ENCODE results near the gene CCNY. TPM values are rescaled to one million over a fixed set of nuclear protein-coding genes. Genes with fewer than 3 reads are reported as not detected.

CCNY gene
- total RNA-seq, 1 experiment from 2014 or later, result 51.9 TPM

- TF ChIP-seq REST (IDR thresholded peaks at IDR 0.05; ENCODE audit: insufficient read depth in 1 of 2, low read depth in 2 of 2, low read length in 1 of 2) (no peak), POLR2AphosphoS5 (IDR thresholded peaks at IDR 0.05; ENCODE audit: low read depth, low read length) (no peak), SIN3A (IDR thresholded peaks at IDR 0.05; ENCODE audit: borderline replicate concordance, insufficient read depth, low read depth, low read length) (no peak)
- DNase-seq (ENCODE audit: low read depth, low spot score) (no peak), ATAC-seq (no peak)
- CTCF ChIA-PET, result no interaction called here
- Histone ChIP-seq H3K27ac (ENCODE audit: low read length) (no peak overlapping the region), H3K36me3 (ENCODE audit: control insufficient read depth, insufficient read depth, low read length) (no peaks in the 10 kb centered on the region), H3K27me3 (ENCODE audit: control insufficient read depth, insufficient read depth, low read length) (no peaks in the 10 kb centered on the region), H3K9me3 (ENCODE audit: control insufficient read depth, insufficient read depth, low read depth, low read length) (no peaks in the 10 kb centered on the region), H3K4me1 (ENCODE audit: control insufficient read depth, insufficient read depth, low read length) (peaks cover 19% of the 10 kb centered on the region), H3K4me3 (ENCODE audit: low read depth in 2 of 2, low read length in 2 of 2) (no peak overlapping the region)
- POLR2A ChIA-PET, result no interaction called here
- no TSS peak for BruUV-seq (replicated peaks)
- in situ Hi-C loops (cut with HindIII; ENCODE audit: low pct_unique_long_range_greater_than_20kb, low sequenced_read_pairs), result no loop called here
- intact Hi-C loops (cut with micrococcal nuclease; ENCODE audit: unreplicated experiment), result loop anchor here (10.0 kb wide), 1 partner anchor 99 kb away; no protein-coding TSS in a partner anchor
These were observed 7.4 kb downstream of the CCNY start for GRCh38 chr10:35343739-35344138.

- TF ChIP-seq REST (IDR thresholded peaks at IDR 0.05; ENCODE audit: insufficient read depth in 1 of 2, low read depth in 2 of 2, low read length in 1 of 2) (no peak), SIN3A (IDR thresholded peaks at IDR 0.05; ENCODE audit: borderline replicate concordance, insufficient read depth, low read depth, low read length) (no peak), TCF7L2 (IDR thresholded peaks at IDR 0.05; ENCODE audit: low read depth, low read length) (no peak), CTCF (IDR thresholded peaks at IDR 0.05) (no peak), POLR2AphosphoS5 (IDR thresholded peaks at IDR 0.05; ENCODE audit: low read depth, low read length) (no peak)
- intact Hi-C loops (cut with micrococcal nuclease; ENCODE audit: unreplicated experiment), result loop anchor here (10.0 kb wide), 1 partner anchor 101 kb away; no protein-coding TSS in a partner anchor
- CTCF ChIA-PET, result interaction anchor here (0.6 kb wide), 1 partner anchor 77 kb away, joined by 3 read pairs; no protein-coding TSS in a partner anchor
- Histone ChIP-seq H3K4me3 (ENCODE audit: low read depth in 2 of 2, low read length in 2 of 2) (no peak overlapping the region), H3K36me3 (ENCODE audit: control insufficient read depth, insufficient read depth, low read length) (no peaks in the 10 kb centered on the region), H3K27me3 (ENCODE audit: control insufficient read depth, insufficient read depth, low read length) (no peaks in the 10 kb centered on the region), H3K27ac (ENCODE audit: low read length) (no peak overlapping the region), H3K9me3 (ENCODE audit: control insufficient read depth, insufficient read depth, low read depth, low read length) (no peaks in the 10 kb centered on the region), H3K4me1 (ENCODE audit: control insufficient read depth, insufficient read depth, low read length) (peaks cover 6% of the 10 kb centered on the region)
- DNase-seq (ENCODE audit: low read depth, low spot score) (no peak), ATAC-seq (no peak)
- no TSS peak for BruUV-seq (replicated peaks)
- in situ Hi-C loops (cut with HindIII; ENCODE audit: low pct_unique_long_range_greater_than_20kb, low sequenced_read_pairs), result no loop called here
- POLR2A ChIA-PET, result no interaction called here
These were observed 9.1 kb downstream of the CCNY start for GRCh38 chr10:35345383-35345742.

All from Panc1 (cell line).